ENCODE measurements around the gene CHST15. TPM values are rescaled to one million over a fixed set of nuclear protein-coding genes. Genes with fewer than 3 reads are reported as not detected.
"Not testable (repeated sequence)": the region's sequence is repeated elsewhere in the genome, so short reads cannot be mapped to it uniquely, and the experiment has no call there.

The CHST15 gene
- total RNA-seq, 4 donors from 2014 or later, result 4.0 to 23.0 (median 13.8) TPM

- peak overlapping the region; percentile 77 to 89 (median 86) for H3K27ac ChIP-seq
- intact Hi-C loops (cut with DNase I), result no loop called here
- WGBS, 2 donors, result 24 to 27% methylated on average over 5 of the region's 5 CpGs
These were observed 12.2 kb upstream of the CHST15 start for GRCh38 chr10:124105594-124105993.

GRCh38 chr10:124105045-124105444 lies 11.6 kb upstream of the CHST15 start:
- no peaks in the 10 kb centered on the region for H3K27me3 ChIP-seq
- peaks cover 22 to 43% (median 32%) of the 10 kb centered on the region in 3 donors for H3K4me1 ChIP-seq
- no peaks in the 10 kb centered on the region for H3K36me3 ChIP-seq
- no peak for DNase-seq
- TF ChIP-seq POLR2A (IDR thresholded peaks at IDR 0.05) (no peak), CTCF (IDR thresholded peaks at IDR 0.05) (no peak)
- intact Hi-C loops (cut with DNase I), result no loop called here
- H3K4me3 ChIP-seq, result peak overlapping the region in 1 of 4 donors; percentile 42
- WGBS, 2 donors, result 70 to 83% methylated on average over 1 to 2 of the region's 6 CpGs
- peak overlapping the region; percentile 77 to 89 (median 86) for H3K27ac ChIP-seq
- no peaks in the 10 kb centered on the region for H3K9me3 ChIP-seq

More at GRCh38 chr10:124105594-124105993, 12.2 kb upstream of the CHST15 start:
- Histone ChIP-seq H3K36me3 (no peaks in the 10 kb centered on the region), H3K27me3 (no peaks in the 10 kb centered on the region), H3K4me1 (peaks cover 22 to 43% (median 32%) of the 10 kb centered on the region in 3 donors), H3K9me3 (no peaks in the 10 kb centered on the region), H3K4me3 (peak overlapping the region in 1 of 4 donors; percentile 42)
- no peak for DNase-seq
- TF ChIP-seq CTCF (IDR thresholded peaks at IDR 0.05), result no peak
- no peak for TF ChIP-seq POLR2A (IDR thresholded peaks at IDR 0.05)

GRCh38 chr10:124104011-124104627 lies 10.7 kb upstream of the CHST15 start:
- Histone ChIP-seq H3K4me3 (no peak overlapping the region), H3K36me3 (no peaks in the 10 kb centered on the region), H3K27ac (peak overlapping the region in 1 of 4 donors; percentile 88), H3K27me3 (peaks cover 0 to 2% (median 0%) of the 10 kb centered on the region in 4 donors), H3K4me1 (peaks cover 22 to 43% (median 32%) of the 10 kb centered on the region in 3 donors), H3K9me3 (no peaks in the 10 kb centered on the region)
- no peak for TF ChIP-seq POLR2A (IDR thresholded peaks at IDR 0.05)
- TF ChIP-seq CTCF (IDR thresholded peaks at IDR 0.05), result no peak
- 80 to 93% methylated on average over 5 to 6 of the region's 9 CpGs for WGBS, 2 donors
- intact Hi-C loops (cut with DNase I), result no loop called here
- DNase-seq, result no peak

- H3K4me1 ChIP-seq, result peaks cover 15 to 39% (median 24%) of the 10 kb centered on the region in 3 donors
- no peaks in the 10 kb centered on the region for H3K9me3 ChIP-seq
- DNase-seq, result no peak
- H3K4me3 ChIP-seq, result no peak overlapping the region
- intact Hi-C loops (cut with DNase I), result no loop called here
- TF ChIP-seq CTCF (IDR thresholded peaks at IDR 0.05) (no peak), POLR2A (IDR thresholded peaks at IDR 0.05) (no peak)
- H3K36me3 ChIP-seq, result no peaks in the 10 kb centered on the region
- peaks cover 0 to 11% (median 0%) of the 10 kb centered on the region in 4 donors for H3K27me3 ChIP-seq
- no peak overlapping the region for H3K27ac ChIP-seq
- WGBS, 2 donors, result 83% methylated on average over 1 to 2 of the region's 2 CpGs
These were observed 8.0 kb upstream of the CHST15 start for GRCh38 chr10:124101351-124101750.

GRCh38 chr10:124100651-124101050 lies 7.3 kb upstream of the CHST15 start:
- H3K9me3 ChIP-seq; intact Hi-C loops (cut with DNase I); H3K36me3 ChIP-seq; DNase-seq; H3K27ac ChIP-seq; H3K4me3 ChIP-seq: not testable (repeated sequence)
- Histone ChIP-seq H3K27me3 (peaks cover 0 to 11% (median 0%) of the 10 kb centered on the region in 4 donors), H3K4me1 (peaks cover 10 to 32% (median 19%) of the 10 kb centered on the region in 3 donors)
- WGBS, 2 donors, result 79 to 81% methylated on average over 3 of the region's 3 CpGs
